Measurements from ENCODE around the gene ELFN1. TPM values are rescaled to one million over a fixed set of nuclear protein-coding genes. Genes with fewer than 3 reads are reported as not detected.
A peak's percentile ranks its signal among the peaks of the same experiment; 100 is the strongest.

ELFN1 gene
- total and polyA plus RNA-seq, 9 of the 15 experiments (the other 6 are each of a cell fraction or from before 2014, with no cell fraction given): 0.04 to 0.64 (median 0.18) TPM; not detected in 2

DNA sequence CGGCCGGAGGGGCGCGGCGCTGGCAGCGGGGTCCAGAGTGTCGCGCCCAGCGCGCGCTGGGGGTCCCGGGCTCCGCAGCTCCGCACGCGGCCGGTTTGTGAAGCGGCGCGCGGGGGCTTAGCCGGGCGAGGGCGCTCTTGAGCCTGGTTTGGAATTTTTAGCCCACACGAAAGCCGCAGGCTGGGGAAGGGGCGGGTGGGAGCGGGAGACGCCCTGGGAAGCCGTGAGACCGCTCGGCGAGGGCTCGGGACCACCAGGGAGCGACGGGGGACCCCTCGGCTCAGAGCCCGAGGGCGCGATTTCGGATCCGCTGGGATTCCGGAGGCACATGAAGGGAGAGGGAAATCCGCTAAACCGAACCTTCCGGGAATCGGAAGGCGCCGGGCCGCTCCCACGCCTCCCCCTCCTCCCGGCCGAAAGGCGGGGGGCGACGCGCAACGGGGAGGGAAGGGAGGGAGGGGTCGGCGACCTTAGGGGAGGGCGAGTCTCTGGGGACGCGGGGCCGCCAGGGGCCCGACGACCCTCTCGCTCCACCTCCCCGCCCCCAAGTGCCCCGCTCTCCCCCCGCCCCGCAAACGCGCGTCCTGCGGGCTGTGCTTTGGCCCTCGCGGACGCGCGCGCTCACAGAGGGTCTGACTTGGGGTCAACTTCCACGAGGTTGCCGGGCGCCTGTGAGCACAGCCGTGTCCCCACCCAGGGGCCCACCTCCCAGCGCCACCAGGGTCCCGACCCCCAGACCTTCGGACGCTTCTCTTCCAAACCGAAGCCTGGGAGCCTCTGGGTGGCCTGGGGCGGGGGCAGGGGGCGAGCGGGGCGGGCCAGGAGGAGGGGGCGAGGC, 5.1 kb upstream of the ELFN1 start (continued):
- TF ChIP-seq, protein P1, sequence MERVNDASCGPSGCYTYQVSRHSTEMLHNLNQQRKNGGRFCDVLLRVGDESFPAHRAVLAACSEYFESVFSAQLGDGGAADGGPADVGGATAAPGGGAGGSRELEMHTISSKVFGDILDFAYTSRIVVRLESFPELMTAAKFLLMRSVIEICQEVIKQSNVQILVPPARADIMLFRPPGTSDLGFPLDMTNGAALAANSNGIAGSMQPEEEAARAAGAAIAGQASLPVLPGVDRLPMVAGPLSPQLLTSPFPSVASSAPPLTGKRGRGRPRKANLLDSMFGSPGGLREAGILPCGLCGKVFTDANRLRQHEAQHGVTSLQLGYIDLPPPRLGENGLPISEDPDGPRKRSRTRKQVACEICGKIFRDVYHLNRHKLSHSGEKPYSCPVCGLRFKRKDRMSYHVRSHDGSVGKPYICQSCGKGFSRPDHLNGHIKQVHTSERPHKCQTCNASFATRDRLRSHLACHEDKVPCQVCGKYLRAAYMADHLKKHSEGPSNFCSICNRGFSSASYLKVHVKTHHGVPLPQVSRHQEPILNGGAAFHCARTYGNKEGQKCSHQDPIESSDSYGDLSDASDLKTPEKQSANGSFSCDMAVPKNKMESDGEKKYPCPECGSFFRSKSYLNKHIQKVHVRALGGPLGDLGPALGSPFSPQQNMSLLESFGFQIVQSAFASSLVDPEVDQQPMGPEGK (CRISPR knock-in tag; IDR thresholded peaks at IDR 0.05; ENCODE audit: borderline replicate concordance): no peak
- peak; percentile 19; the same call in 1 of the 2 replicates for TF ChIP-seq RB1 (IDR thresholded peaks at IDR 0.05; ENCODE audit: low read depth)
- TF ChIP-seq MYBL2 (IDR thresholded peaks at IDR 0.05; ENCODE audit: low read depth): no peak
- TF ChIP-seq MYBL2 (CRISPR knock-in tag; IDR thresholded peaks at IDR 0.05; ENCODE audit: borderline replicate concordance): no peak
- TF ChIP-seq, protein P2, sequence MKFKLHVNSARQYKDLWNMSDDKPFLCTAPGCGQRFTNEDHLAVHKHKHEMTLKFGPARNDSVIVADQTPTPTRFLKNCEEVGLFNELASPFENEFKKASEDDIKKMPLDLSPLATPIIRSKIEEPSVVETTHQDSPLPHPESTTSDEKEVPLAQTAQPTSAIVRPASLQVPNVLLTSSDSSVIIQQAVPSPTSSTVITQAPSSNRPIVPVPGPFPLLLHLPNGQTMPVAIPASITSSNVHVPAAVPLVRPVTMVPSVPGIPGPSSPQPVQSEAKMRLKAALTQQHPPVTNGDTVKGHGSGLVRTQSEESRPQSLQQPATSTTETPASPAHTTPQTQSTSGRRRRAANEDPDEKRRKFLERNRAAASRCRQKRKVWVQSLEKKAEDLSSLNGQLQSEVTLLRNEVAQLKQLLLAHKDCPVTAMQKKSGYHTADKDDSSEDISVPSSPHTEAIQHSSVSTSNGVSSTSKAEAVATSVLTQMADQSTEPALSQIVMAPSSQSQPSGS (CRISPR knock-in tag; IDR thresholded peaks at IDR 0.05): no peak
- no peak for TF ChIP-seq DDX20 (tag; IDR thresholded peaks at IDR 0.05; ENCODE audit: low read depth)
- no peak for TF ChIP-seq FOS (IDR thresholded peaks at IDR 0.05; ENCODE audit: extremely low read depth, insufficient read length)
- TF ChIP-seq ZNF584 (CRISPR knock-in tag; IDR thresholded peaks at IDR 0.05; ENCODE audit: low read depth): no peak
- TF ChIP-seq RUNX1 (IDR thresholded peaks at IDR 0.05; ENCODE audit: low read depth): no peak
- TF ChIP-seq, protein P3, sequence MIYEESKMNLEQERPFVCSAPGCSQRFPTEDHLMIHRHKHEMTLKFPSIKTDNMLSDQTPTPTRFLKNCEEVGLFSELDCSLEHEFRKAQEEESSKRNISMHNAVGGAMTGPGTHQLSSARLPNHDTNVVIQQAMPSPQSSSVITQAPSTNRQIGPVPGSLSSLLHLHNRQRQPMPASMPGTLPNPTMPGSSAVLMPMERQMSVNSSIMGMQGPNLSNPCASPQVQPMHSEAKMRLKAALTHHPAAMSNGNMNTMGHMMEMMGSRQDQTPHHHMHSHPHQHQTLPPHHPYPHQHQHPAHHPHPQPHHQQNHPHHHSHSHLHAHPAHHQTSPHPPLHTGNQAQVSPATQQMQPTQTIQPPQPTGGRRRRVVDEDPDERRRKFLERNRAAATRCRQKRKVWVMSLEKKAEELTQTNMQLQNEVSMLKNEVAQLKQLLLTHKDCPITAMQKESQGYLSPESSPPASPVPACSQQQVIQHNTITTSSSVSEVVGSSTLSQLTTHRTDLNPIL (CRISPR knock-in tag; IDR thresholded peaks at IDR 0.05): no peak
- no peak for TF ChIP-seq BMI1 (IDR thresholded peaks at IDR 0.05; ENCODE audit: low read length)
- TF ChIP-seq, protein P4, sequence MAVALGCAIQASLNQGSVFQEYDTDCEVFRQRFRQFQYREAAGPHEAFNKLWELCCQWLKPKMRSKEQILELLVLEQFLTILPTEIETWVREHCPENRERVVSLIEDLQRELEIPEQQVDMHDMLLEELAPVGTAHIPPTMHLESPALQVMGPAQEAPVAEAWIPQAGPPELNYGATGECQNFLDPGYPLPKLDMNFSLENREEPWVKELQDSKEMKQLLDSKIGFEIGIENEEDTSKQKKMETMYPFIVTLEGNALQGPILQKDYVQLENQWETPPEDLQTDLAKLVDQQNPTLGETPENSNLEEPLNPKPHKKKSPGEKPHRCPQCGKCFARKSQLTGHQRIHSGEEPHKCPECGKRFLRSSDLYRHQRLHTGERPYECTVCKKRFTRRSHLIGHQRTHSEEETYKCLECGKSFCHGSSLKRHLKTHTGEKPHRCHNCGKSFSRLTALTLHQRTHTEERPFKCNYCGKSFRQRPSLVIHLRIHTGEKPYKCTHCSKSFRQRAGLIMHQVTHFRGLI (CRISPR knock-in tag; IDR thresholded peaks at IDR 0.05): no peak
- TF ChIP-seq, protein P5, sequence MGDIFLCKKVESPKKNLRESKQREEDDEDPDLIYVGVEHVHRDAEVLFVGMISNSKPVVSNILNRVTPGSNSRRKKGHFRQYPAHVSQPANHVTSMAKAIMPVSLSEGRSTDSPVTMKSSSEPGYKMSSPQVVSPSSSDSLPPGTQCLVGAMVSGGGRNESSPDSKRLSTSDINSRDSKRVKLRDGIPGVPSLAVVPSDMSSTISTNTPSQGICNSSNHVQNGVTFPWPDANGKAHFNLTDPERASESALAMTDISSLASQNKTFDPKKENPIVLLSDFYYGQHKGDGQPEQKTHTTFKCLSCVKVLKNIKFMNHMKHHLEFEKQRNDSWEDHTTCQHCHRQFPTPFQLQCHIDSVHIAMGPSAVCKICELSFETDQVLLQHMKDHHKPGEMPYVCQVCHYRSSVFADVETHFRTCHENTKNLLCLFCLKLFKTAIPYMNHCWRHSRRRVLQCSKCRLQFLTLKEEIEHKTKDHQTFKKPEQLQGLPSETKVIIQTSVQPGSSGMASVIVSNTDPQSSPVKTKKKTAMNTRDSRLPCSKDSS (IDR thresholded peaks at IDR 0.05; ENCODE audit: low read depth, partially characterized antibody): no peak
- TF ChIP-seq C11orf30 (IDR thresholded peaks at IDR 0.05; ENCODE audit: low read depth): no peak
- TF ChIP-seq FOXA1 (IDR thresholded peaks at IDR 0.05; ENCODE audit: borderline replicate concordance): no peak
- TF ChIP-seq PHB (CRISPR knock-in tag; IDR thresholded peaks at IDR 0.05): no peak
